Tibial nerve (tissue), 3 donors: ENCODE results near the gene KCNG4.

Experiments
- POLR2A ChIP-seq, 2 donors: fragments of 450-650 bp; IDR thresholded peaks; one replicate each; pipeline ENCODE4 v1.6.1; 2017; ENCODE audit warnings: antibody characterized with exemption in 2 of 2, mild to moderate bottlenecking in 2 of 2, moderate library complexity in 2 of 2
- TF ChIP-seq, protein P1 (sequence below), 5 experiments: fragments of 200-600 bp in 3 of 5; fragments of 450-650 bp in 2 of 5; sonication (generic) in 3 of 5; IDR thresholded peaks; one replicate each; pipeline ENCODE4 v1.5.1; 2016 to 2019; ENCODE audit warnings: antibody characterized with exemption in 5 of 5, mild to moderate bottlenecking in 3 of 5, moderate library complexity in 2 of 5

DNA sequence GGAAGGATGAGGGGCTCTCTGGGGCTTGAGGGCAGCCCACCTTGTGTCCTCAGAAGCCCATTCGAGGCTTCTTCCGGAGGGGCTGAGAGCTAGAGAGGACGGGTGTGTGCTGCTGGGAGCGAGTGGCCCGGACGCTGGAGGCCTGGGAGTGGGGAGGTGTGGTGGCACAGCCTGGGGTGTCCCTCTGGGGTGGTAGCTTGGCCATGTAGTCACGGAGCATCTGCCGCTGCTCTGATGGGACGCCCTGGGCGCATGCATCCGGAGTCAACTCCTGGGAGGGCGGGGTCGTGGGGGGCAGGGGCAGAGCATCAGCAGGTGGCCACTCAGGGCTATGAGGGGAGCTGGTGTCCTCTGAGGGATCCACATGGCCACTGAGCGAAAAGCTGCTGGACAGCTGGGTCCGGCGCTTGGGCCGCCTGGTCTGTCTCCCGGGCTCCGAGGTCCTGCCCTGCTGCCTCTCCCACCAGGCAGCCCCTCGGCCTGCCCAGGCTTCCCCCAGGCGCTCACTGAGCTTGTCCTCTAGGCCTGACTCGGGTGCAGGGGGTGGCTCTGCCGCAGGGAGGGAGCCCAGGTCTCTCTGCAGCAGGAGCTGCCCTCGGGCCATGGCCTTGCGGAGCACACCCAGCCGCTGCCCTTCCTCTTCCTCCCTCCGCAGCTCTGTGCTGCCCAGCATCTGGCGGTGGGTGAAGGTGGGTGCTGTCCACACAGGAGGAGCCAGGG lies 60.8 kb downstream of the KCNG4 start:
- TF ChIP-seq, protein P1, sequence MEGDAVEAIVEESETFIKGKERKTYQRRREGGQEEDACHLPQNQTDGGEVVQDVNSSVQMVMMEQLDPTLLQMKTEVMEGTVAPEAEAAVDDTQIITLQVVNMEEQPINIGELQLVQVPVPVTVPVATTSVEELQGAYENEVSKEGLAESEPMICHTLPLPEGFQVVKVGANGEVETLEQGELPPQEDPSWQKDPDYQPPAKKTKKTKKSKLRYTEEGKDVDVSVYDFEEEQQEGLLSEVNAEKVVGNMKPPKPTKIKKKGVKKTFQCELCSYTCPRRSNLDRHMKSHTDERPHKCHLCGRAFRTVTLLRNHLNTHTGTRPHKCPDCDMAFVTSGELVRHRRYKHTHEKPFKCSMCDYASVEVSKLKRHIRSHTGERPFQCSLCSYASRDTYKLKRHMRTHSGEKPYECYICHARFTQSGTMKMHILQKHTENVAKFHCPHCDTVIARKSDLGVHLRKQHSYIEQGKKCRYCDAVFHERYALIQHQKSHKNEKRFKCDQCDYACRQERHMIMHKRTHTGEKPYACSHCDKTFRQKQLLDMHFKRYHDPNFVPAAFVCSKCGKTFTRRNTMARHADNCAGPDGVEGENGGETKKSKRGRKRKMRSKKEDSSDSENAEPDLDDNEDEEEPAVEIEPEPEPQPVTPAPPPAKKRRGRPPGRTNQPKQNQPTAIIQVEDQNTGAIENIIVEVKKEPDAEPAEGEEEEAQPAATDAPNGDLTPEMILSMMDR (IDR thresholded peaks at IDR 0.05) = no peak
- no peak for TF ChIP-seq POLR2A (IDR thresholded peaks at IDR 0.05)
